Activated CD8-positive, alpha-beta memory T cell treated with anti-CD3 and anti-CD28 coated beads for 24 hours (primary cell): ENCODE data around the gene PARP3.

Source experiments
- DNase-seq: peaks from one replicate; pipeline ENCODE4 v3.0.0-alpha.2; 2020

Gene PARP3

DNA sequence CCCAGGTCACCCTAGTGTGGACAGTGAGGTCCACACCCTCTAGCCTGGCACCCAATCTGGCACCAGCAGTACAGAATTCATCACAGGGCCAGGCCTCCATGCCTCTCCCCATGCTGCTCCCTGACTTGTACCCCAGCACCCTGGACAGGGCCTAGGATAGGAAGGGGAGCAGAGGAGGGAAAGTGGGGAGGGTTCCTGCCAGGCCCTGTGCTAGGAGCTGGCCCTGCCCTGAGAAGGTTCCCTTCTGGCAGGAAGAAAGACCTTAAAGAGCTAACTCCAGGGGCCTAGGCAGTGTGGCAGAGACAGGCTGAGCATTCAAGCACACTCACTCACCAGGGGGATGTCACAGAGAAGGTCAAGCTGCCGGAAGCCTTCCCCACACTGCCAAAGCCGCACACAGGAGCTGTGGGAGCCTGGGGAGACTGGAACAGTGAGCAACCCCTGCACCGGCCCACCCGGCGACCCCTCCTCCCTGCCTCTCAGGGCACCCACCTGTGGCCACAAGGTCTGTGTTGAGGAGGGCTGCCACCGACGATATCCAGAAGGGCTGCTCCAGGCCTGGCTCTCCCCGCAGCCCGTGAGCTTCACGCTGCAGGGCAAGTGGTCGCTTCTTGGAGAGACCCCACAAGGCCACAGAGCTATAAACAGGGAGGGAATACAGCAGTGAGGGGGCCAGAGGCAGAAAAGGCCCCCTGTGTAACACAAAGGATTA is 7.9 kb upstream of the PARP3 start:
- DNase-seq: no peak

DNA sequence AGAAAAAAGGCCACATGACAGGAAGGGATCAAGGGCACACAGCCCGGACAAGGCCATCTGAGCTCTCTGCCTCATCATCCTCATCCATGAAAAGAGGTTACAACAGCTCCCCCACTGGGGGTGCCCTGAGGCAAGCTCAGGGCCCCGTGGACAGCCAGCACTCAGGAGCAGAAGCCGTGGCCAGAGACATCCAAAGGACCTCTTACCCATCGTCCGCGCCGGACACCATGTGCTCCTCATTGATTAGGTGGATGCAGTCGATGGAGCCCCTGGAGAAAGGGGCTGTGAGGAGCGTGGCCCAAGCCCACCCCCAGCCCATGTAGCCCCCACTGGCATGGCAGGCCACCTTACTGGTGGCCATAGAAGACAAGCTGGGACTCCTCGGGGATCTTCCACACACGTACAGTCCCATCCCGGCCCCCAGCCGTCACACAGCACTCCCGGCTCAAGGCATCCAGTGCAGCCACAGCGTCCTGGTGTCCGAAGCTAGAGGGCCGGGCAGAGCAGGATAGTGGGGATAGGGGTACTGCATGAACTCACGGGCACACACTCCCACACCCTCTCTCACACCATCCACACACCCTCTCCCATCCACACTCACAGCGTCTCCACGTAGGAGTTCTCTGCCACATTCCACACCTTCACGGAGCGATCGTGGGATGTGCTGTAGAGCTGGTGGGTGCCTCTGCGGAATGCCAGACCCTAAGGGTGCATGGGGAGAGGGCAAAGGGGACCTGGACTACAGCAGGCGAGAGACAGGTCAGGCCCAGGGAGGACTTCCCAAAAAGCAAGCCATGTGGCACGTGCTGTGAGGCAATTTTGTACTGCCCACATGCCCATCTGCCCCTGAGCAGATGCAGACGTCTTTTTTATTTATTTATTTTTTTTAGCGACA is 6.9 kb upstream of the PARP3 start:
- DNase-seq: peak; percentile 49

DNA sequence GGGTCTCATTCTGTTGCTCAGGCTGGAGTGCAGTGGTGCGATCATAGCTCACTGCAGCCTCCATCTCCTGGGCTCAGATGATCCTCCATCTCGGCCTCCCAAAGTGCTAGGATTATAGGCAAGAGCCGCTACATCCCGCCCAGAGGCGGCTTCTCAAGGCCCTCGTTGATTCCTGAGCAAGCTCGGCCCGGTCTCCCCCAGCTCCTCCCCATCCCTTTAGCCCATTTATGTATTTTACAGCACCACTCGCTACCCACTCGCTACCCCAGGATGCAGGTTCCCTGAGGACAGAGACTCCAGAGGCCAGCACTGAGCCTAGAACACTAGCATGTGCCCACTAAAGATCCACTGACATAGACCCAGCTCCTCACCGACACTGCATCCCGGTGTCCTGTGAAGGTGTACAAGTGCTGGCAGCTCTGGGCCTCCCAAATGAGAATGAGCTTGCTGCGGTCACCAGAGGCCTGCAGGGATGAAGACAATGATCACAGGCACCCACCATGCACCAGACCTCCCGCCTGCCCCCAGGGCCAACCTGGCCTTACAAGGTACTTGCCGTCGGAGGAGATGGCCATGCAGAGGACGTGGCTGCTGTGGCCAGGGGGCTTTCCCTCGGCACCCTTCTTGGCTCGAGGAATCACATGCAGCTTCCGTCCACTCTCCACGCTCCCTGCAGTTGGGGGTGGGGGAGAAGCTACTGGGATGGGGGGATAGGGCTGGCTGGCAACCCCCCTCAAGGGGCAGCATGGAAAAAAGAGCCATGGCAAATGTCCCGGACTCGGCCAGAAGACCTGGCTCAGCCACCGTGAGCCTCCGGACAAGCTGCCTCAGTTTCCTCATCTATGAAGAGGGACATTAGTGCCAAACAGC is 6.0 kb upstream of the PARP3 start:
- DNase-seq: peak; percentile 53

DNA sequence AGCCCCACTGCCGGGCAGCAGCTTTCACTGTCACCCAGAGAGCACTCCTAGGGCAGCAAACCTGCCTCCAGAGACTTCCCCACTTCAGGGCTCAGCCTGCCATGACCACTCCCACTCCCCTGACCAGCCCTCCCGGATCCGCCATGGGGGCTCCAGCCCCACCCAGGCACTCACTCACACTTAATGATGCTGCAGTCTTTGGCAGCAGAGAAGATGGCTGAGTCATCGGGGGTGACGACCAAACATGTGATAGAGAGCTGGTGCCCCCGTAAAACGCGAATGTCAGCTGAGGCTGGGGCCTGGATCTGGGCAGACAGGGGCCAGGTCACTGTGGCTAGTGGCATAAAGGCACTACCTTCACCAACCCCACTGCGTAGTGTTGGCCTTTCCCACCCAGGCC is 5.1 kb upstream of the PARP3 start:
- peak; percentile 47 for DNase-seq

DNA sequence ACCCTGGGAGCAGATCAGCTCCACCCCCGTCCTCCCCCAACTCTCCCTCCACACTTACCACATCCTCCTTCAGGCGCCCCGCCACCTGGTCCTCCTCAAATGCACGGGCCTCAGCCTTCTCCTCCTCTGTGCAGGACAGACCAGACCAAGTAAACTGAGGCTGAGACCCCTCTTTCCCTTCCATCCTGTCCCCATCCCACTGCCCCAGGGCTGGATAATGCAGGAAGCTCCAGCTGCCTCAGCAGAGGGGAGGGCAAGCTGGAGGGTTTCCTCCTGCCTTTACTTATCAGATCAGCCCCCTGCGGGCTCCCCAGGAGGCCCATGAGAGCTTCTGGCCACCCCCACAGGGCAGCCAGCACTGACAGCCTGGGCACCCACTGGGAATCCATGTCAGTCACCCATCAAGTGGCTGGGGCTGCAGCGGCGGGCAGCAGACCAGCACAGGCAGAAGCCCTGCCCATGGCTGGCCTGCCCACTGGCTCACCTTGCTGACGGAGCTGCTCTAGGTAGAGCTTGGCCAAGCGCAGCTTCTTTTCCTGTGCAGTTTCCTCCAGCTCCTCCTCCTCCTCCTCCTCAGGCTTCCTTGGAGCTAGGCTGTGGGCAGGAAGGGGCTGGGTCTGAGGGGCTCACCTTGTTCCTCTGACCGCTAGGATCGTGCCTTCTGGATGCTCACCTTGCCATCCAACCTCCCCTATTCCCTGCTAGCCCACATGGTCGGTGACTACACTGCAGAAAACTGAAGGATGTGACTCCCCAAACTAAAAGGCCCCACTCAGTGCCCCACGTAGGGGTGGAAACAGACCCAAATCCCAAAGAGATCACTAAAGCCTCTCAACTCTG is 4.3 kb upstream of the PARP3 start:
- DNase-seq: peak; percentile 52

DNA sequence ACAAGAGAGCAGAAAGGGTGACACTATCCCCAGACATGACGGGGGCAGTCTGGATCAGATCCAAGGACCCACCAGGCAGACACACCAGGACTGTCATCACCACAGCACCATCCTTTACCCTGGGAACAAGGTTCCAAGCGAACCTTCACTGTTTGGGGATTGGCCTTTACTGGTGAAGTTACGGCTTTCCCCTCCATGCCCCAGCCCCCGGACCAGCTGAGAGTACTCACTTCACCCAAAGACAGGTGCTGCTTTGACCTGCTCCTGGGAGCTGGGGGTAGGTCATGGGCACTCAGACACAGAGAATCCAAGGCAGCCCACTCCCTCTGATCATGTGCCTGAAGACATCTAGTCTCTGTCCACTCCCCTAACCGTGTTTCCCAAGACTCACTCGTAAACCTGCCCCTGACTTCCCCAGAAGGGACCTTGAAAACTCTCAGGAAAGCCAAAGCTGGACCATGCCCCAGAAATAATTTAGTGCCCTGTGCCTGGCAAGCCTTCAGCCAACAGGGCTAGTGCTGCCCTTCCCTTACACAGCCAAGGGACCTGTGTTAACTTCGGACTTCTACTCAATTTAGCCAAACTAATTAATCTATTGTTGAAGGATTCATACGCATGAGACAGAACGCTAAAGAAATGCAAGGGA is 3.3 kb upstream of the PARP3 start:
- DNase-seq: peak; percentile 44

DNA sequence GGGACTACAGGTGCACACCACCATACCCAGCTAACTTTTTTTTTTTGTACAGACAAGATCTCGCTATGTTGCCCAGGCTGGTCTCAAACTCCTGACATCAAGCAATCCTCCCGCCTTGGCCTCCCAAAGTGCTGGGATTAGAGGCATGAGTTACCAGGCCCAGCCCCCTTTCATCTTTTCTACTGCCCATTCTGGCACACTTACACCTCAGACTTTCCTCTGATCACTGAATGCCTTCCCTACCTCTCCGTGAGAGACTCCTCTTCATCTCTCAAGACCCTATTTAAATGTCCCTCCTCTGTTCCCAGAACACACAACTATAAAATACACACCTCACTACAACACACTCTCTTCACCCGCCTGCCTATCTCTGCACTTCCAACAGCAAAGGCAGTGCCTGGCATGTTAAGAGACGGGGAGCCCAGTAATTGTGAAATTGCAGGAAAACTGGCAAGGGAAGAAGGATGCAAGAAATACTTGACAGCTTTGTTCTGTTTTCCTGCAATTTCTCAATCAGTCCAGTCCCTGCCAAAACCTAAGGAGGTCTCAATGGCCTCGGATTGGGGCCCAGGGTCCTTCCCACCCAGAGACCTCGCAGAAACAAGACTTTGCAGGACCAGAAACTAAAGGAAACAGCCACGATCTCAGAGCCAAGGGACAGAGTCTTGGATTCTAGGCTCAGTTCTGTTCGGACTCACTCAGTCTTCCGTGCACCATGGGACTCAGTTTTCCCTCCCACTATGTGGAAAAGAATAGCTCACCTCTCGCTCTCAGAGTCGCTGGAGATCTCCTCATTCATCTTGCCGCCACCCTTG is 1.3 kb upstream of the PARP3 start:
- peak; percentile 61 for DNase-seq

DNA sequence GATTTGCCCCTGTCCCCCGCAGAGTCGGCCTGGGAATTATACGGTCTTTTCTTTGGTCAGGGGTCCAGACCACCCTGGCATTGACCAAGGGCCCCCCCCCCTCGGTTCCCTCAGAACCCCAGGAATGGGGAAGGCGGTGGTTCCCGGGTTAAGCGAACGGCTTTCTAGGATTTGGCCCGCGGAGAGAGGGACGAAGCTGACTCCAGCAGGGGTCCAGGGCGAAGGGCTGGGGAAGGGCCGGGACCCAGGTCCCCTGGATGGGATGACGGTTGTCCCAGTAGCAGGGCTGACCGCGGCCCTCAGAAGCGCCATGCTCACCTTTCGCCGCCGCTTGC is 733 bp upstream of the PARP3 start:
- no peak for DNase-seq

DNA sequence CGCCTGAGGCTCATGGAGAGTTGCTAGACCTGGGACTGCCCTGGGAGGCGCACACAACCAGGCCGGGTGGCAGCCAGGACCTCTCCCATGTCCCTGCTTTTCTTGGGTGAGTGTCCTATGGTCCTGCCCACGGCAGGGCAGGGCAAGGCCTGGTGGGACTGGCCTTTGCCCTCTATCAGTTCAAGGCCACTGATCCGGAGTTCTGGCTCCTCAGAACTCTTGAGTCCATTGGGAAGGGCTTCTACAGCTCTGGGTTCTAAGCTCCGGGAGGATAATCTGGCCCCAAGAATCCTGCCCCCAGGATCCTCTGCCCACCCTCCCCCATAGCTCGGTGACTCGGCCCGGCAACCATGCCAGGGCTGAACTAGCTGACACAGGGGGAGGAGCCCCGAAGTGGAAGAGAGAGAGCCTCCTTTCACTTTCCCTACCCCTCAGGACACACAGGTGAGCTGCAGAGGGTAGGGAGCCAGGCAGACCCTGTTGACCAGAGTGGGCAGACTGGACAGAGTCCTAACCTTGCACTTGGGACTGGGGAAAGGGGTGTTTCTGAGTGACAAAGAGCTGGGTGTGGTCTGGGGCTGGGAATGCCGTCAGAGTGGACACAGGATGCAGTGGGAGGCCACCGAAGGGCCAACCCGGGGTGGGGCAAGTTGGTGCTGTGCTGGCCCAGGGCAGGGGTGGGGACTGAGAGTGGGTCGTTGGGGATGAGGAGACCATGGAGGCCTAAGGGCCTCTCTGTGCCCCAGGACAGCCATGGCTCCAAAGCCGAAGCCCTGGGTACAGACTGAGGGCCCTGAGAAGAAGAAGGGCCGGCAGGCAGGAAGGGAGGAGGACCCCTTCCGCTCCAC is 664 bp downstream of the PARP3 start:
- DNase-seq: peak; percentile 83

DNA sequence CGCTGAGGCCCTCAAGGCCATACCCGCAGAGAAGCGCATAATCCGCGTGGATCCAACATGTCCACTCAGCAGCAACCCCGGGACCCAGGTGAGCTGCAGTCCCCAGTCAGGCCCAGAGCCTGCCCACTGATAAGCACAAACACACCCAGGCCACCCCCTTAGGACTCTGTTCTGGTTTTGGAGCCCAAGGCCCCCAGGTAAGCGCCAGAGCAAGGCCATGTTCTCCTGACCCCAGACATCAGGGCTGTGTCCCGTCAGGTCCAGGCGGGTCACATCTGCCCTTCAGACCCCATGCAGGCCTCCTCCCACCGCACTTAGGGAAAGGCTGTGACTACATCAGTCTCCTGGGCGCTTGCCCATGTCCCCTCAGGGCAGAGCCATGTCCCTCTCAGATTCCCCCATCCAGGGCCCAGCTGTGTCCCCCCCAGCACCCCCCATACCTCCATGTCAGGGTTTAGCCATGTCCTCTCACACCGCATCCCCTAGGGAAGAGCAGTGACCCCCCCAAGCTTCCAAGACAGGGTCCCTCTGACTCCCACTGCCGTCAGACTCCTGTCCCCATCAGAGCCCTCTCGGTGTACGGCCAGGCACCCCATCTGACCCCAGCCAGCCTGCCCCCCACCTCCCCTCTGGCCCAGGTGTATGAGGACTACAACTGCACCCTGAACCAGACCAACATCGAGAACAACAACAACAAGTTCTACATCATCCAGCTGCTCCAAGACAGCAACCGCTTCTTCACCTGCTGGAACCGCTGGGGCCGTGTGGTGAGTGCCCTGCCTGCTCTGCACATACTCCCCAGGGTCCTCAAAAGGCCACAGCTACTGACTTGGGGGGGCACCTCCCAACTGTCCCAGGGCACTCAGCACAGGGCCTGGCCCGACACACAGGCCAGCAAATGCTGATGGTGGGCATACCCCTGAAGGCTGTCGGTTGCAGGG is 1.6 kb downstream of the PARP3 start:
- no peak for DNase-seq

DNA sequence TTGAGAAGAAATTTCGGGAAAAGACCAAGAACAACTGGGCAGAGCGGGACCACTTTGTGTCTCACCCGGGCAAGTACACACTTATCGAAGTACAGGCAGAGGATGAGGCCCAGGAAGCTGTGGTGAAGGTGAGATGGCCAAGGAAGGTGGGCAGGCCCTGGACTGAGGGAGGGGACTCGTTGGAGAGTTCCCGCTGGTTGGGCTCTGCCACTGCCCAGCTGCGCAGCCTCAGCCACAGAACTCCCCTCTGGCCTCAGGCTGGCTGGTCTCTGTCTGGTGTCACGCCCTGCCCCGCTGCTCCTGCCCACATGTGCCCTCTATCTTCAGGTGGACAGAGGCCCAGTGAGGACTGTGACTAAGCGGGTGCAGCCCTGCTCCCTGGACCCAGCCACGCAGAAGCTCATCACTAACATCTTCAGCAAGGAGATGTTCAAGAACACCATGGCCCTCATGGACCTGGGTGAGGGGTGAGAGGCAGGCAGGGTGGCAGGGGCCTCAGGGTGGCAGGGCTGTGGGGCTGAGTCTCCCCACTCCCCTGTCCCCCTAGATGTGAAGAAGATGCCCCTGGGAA is 2.4 kb downstream of the PARP3 start:
- DNase-seq: no peak

DNA sequence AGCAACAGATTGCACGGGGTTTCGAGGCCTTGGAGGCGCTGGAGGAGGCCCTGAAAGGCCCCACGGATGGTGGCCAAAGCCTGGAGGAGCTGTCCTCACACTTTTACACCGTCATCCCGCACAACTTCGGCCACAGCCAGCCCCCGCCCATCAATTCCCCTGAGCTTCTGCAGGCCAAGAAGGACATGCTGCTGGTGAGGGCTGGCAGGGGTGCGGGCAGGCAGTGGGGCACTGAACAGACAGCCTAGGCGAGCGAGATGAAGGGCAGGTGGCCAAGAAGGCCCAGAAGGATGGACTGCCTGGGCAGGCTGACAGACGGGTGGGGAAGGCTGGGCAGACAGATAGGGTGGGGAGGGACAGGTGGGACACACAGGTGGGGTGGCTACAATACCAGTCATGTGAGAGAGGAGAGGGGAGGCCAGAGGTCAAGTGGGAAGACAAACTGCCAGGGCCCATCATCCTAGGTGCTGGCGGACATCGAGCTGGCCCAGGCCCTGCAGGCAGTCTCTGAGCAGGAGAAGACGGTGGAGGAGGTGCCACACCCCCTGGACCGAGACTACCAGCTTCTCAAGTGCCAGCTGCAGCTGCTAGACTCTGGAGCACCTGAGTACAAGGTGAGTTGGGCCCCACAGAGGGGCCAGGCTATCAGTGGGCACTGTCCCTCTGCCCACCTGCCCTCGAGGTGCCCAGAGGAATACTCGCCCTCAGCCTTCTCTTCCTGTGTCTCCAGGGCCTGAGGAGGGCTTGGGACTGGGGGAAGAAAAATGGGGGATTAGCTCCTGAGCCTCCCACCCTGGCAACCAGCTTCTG is 3.1 kb downstream of the PARP3 start:
- DNase-seq: no peak

DNA sequence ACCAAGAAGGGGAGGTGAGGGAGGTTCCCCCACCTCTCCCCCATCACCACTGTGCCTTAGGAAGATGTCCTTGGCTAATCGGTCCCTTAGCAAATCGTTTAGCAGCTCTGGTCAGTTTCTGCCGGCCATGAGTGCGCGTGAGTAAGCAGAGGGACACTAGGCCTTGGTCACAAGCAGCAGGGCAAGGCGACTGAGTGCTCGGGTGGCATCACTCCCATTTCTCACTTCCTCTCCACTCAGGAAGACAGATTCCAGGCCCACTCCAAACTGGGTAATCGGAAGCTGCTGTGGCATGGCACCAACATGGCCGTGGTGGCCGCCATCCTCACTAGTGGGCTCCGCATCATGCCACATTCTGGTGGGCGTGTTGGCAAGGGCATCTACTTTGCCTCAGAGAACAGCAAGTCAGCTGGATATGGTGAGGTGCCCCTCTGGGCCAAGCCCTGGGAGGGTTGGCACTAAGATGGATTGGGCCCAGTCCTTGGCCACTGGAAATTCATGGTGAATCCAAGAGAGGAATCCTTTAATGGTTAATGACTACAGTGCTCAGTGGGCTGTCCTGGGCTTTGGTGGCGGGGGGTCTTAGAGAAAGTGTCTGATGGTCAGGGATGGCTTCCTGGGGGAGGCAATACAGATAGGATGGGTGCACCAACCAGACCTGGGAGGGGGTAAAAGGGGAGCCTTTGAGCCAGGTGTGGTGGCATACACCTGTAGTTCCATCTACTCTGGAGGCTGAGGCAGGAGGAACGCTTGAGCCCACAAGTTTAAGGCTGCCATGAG is 4.0 kb downstream of the PARP3 start:
- DNase-seq: no peak

DNA sequence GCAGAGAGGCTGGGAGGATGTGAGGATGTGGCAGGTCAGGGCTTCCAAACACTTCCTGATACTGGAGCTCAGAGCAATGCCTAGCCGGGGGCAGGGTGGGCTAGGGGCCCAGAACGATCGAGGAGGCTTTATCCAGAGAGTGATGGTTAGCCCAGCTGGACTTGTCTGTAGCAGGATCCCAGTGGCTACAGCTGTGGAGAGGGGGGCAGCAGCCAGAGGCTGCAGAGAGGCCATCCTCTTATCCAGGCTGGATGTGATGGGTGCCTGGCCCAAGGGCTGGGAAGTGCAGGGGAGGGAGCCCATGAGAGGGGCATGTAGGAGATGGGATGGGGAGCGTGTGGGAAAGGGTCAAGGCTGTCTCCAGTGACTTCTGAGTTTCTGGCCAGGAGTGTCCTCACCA is 4.6 kb downstream of the PARP3 start:
- no peak for DNase-seq

DNA sequence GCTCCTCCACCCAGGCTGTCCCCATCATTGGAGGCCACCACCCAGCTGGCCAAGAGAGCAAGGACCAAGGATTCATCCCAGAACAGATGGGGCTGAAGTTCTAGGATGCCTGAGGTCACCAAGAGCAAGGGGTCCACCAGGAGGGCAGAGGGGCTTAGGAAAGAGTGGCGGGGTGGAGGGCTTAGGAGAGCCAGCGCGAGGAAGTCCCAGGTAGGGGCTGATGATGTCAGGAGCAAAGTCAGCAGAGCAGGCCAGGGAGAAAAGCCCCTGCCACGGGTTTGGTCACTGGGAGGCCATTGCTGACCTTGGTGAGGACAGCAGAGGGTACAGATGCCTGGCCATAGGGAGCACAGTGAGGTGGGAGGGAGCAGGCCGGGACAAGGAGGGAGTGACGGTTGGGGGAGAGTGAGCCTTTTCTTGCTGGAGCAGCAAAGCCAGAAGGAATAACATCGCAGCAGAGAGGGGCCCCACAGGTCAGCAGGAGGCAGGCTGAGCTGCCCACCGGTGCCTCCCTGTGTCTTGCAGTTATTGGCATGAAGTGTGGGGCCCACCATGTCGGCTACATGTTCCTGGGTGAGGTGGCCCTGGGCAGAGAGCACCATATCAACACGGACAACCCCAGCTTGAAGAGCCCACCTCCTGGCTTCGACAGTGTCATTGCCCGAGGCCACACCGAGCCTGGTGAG is 5.2 kb downstream of the PARP3 start:
- no peak for DNase-seq

DNA sequence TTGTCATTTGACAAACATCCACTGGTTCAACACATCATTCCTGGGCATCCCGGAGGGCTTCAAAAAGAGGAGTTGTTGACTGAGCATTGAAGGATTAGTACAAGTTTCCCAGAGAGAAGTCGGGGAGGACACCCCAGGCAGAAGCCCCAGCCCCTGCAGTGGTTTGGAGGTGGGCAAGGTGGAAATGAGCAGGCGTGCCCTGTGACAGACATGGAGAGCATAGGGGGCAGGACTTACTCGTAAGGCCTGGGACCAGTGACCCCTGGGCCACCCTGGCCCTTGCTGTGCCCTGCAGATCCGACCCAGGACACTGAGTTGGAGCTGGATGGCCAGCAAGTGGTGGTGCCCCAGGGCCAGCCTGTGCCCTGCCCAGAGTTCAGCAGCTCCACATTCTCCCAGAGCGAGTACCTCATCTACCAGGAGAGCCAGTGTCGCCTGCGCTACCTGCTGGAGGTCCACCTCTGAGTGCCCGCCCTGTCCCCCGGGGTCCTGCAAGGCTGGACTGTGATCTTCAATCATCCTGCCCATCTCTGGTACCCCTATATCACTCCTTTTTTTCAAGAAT is 5.9 kb downstream of the PARP3 start:
- DNase-seq: no peak
